CD4-positive, alpha-beta T cell treated with Interferon gamma for 1 hour (primary cell): Measurements from ENCODE around the gene SMU1.
A peak's percentile ranks its signal among the peaks of the same experiment; 100 is the strongest.

Source experiments
- DNase-seq: peaks from one replicate; pipeline ENCODE4 v3.0.0-alpha.2; 2020

The SMU1 gene

GRCh38 chr9:33076046-33077004 is at the start of gene SMU1:
SMU1 (minus strand) TSS chr9:33076674; CDS start chr9:33076608, 66 bp downstream.
- DNase-seq: peak; percentile 98

GRCh38 chr9:33125461-33125860 is 49.0 kb upstream of the SMU1 start:
- no peak for DNase-seq

GRCh38 chr9:33124751-33125381 is 48.4 kb upstream of the SMU1 start:
- DNase-seq: peak; percentile 59

- no peak for DNase-seq
Measured at GRCh38 chr9:33124046-33124445, 47.6 kb upstream of the SMU1 start.

- no peak for DNase-seq
Measured at GRCh38 chr9:33123407-33124031, 47.0 kb upstream of the SMU1 start.

GRCh38 chr9:33120620-33121019 is 44.1 kb upstream of the SMU1 start:
- DNase-seq: no peak

GRCh38 chr9:33117796-33118195 is 41.3 kb upstream of the SMU1 start:
- DNase-seq: no peak

- DNase-seq: no peak
Measured at GRCh38 chr9:33117306-33117705, 40.8 kb upstream of the SMU1 start.

- DNase-seq: no peak
Measured at GRCh38 chr9:33116860-33117259, 40.4 kb upstream of the SMU1 start.

GRCh38 chr9:33114746-33115145 is 38.3 kb upstream of the SMU1 start:
- no peak for DNase-seq

- DNase-seq: no peak
Measured at GRCh38 chr9:33113799-33114547, 37.5 kb upstream of the SMU1 start.

GRCh38 chr9:33112094-33112493 is 35.6 kb upstream of the SMU1 start:
- DNase-seq: no peak

- DNase-seq: no peak
Measured at GRCh38 chr9:33111631-33112030, 35.2 kb upstream of the SMU1 start.

GRCh38 chr9:33110686-33111085 is 34.2 kb upstream of the SMU1 start:
- DNase-seq: no peak

GRCh38 chr9:33109850-33110595 is 33.5 kb upstream of the SMU1 start:
- no peak for DNase-seq

GRCh38 chr9:33109097-33109496 is 32.6 kb upstream of the SMU1 start:
- no peak for DNase-seq

GRCh38 chr9:33108472-33108871 is 32.0 kb upstream of the SMU1 start:
- DNase-seq: no peak

GRCh38 chr9:33107762-33108161 is 31.3 kb upstream of the SMU1 start:
- DNase-seq: no peak

GRCh38 chr9:33106827-33107621 is 30.6 kb upstream of the SMU1 start:
- DNase-seq: no peak

- DNase-seq: no peak
Measured at GRCh38 chr9:33106372-33106771, 29.9 kb upstream of the SMU1 start.

- DNase-seq: no peak
Measured at GRCh38 chr9:33105959-33106358, 29.5 kb upstream of the SMU1 start.
